HG02840 (cell line): ENCODE results near the gene PXDN.

Experiments
- ATAC-seq: cut with Tn5 transposase; IDR thresholded peaks from one replicate; pipeline ENCODE4 v1.9.1; 2021; ENCODE audit warnings: mild to moderate bottlenecking, moderate library complexity, moderate number of reproducible peaks; ENCODE audit not compliant: unreplicated experiment, low FRiP score

PXDN gene

DNA sequence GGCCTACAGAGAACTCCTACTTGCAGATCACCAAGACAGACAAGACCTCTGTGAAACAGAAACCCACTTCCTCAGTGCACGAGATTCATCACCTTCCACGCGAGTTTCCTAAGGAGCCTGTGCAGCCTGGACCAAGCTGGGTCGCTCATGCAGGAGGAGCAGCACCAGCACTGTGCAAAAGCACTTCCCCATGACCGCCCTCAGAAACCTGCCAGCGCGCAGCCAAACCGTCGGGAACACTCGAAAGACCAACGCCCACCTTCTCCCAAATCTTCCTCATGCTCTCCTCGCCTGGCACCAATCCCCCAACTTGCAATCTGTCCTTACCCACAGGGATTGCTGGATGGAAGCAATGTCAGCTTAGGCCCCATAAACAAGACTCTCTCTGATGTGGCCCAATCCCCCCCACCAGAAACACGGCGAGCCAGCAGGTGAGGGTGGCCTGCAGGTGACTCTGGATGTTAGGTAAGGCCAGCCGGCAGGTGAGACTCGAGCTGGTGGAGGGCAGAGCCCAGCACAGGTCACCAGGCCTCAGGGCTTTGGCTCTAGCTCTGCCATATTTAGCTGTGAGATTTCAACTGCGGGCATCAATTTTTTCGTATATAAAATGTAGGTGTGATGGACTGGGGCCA lies 69.4 kb downstream of the PXDN start:
- no peak for ATAC-seq

DNA sequence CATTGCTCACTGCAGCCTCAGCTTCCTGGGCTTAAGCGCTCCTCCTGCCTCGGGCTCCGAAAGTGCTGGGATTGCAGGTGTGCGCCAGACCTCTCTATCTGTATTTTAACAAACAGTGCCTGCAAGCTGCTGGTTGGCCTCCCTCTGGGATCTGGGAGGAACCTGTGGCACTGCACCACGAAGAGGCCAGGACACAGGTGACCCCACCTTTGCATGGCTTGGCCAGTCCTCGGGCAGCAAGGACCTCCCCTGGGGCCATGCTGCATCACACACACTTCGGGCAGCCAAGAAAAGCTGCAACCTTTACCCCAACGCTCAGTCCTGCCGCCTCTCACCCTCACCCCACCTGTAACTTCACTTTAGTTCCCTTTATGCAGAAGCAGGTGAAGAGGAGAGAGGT lies 70.0 kb downstream of the PXDN start:
- ATAC-seq, result no peak

- ATAC-seq, result no peak
Observed at GRCh38 chr2:1673160-1673944, 71.0 kb downstream of the PXDN start.

GRCh38 chr2:1672738-1673137 lies 71.6 kb downstream of the PXDN start:
- ATAC-seq, result no peak

- no peak for ATAC-seq
Observed at GRCh38 chr2:1671916-1672315, 72.4 kb downstream of the PXDN start.

DNA sequence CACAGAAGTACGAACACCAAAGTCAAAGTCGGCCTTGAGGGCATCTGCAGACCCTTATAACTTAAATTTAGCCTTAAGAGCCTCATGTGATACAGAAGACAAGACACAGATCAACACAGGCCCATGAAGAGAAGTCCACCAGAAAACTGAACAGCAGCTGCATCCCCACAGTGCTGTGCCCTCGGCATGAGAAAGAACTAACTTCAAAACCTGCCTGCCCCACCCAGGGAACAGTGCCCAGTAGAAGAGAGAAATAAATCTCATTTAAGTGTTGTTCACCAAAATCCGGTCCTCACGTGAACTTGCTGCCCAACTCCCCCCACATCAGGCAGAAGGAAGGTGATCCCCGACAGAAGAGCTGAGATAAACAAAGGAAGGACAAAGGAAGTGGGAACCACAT lies 73.7 kb downstream of the PXDN start:
- no peak for ATAC-seq

DNA sequence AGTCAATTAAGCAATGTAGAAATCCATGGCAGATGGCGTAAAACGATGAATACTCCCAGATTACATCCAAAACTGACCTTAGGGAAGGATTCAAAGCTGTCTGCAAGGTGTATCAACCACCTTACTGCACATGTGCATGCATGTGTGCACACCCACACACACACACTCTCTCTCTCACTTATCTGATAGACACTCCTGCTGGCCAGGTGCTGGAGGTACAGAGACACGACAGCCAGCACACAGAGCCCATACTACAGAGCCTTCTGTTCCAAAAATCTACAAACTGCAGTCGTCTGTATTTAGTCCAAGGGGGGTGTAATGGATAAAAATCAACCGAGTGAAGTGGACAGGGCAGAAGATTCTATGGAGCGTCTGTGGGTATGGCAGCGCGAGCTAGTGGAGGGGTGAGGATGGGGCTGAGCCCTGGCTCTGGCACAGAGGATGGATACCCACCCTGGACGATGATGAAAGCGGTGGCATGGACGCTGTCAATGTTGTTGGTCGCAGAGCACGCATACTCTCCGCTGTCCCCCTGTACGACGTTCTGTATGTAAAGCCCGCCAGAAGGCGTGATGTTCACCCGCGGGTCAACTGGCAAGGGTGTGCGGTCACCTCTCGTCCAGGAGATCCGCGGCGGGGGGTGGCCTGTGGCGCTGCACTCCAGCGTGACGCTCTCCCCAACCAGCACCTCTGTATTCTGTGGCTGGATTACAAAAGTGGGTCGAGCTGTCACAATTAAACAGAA lies 78.4 kb downstream of the PXDN start:
- ATAC-seq, result no peak

DNA sequence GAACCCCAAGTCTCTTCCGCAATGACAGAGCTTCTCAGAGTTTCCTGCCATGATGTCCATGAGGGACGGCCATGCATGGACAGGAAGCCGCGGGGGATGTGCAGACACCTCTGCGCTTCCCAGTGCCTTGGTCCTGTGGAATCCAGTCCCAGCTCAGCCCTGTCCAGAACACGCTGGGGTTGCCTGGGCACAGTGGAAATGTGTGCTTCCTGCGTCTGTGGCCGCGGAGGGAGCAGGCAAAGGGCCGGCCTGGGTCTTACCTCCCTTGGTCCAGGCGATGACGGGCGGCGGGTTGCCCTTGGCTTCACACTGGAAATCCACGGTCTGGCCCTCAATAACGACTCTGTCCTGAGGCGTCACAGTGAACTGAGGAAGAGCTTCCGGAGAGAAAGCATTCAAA lies 79.6 kb downstream of the PXDN start:
- ATAC-seq, result no peak

DNA sequence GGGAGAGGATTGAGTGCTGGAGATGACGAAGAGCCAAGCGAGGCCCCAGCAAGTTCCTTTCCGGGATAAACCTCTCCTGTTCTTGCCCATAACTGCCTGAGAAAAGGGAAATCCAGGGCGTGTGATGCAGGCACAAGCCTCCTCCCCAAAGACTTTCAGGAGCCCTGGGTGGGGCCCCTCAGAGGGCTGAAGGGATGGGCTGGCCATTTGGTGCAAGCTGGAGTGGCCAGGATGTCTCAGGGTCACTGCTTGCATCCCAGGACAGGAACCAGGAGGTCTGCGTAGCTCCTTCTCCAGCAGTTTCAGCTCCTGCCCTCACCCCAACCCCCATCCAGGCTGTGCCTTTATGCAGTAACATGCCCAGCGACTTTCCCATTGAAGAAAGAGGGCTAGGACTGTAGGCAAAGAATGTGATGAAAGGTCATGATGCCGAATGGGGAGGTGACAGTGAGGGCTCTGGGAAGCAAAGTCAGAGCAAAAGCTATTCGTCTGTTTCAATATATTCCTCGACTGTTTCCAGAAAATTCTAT lies 80.2 kb downstream of the PXDN start:
- no peak for ATAC-seq

DNA sequence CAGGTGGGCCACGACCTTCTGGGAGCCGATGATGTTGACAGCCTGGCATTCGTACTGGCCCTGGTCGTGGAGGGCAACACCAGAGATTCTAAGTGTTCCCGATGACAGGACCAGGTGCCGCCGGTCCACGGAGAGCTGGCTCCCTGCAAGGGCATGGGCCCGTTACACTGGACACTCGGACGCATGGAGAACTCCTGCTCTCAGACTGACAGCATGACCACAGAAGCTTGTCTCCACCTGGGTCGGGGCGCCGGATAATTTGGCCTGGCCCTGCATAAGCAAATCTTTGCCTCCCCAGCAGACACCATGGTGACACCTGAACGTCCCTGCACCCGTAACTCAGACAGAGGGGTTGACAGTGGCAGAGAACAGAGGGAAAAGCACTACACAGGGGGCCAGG lies 80.7 kb downstream of the PXDN start:
- ATAC-seq, result no peak

DNA sequence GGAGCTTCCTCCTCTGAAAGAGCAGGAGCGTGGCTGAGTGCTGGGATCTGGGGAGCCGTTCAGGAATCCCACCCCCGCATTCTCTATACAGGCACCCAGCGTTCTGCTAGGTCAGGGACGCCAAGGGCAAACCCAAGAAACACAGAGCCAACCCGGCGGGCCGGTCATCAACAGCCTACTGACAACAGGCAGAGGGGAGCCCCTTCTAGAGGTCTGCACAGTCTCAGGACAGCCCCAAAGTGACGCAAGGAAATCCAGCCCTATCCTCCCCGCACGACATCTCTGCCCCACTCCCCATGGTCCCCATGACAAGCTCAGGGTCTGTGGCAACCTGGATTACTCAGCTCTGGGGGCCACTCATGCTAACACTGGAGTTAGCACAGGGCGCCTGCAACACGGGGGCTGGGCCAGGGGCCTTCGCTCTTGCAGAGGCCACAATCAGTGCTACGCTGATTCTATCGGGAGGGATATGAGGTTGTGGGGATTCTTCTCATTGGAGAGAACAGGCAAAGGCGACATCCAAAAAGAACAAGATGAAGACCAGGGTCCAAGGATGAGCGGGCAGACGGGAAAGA lies 81.6 kb downstream of the PXDN start:
- ATAC-seq, result no peak

- ATAC-seq, result no peak
Observed at GRCh38 chr2:1661891-1662605, 82.3 kb downstream of the PXDN start.

DNA sequence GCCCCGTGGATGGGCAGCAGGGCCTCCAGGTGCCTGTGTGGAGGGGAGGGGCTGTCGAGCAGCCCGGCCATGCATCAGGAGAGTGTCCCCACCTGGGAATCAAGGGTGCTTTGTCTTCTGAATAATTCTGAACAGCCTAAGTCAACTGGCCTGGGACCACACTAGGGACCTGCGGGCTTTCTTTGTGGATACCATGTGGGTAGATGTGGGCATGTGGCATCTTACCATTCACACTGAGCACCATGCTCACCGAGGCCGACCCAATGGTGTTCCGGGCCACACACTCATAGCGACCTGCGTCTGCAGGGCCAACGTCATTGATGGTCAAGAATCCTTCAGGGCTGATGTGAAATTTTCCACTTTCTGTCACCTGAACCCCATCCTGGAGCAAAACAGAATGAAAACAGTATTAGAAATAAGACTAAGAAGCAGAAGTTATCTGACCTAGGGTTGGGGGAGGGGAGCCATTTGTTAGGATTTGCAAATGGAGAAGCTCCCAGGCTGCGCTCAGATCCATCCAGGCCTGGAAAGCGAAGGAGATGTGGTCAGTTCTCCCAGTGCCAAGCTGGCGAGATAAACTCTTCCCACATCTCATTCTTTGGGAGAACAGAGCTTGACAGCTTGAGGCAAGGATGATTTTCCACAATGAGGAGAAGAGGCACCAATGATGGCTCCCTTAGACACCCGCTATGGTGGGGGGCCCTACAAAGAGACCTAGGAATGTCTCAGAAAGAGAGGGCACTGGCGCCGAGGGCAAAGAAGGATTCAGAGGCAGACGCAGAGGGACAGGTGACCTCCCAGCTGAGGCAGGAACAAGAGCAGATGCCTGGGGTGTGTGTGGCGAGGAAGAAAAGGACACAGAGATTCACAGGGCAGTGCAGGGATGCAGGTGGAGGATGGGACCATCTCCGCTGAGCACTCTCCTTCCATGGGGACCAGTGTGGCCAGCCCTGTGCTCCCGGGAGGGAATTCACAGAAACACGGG lies 83.4 kb downstream of the PXDN start:
- no peak for ATAC-seq

- ATAC-seq, result no peak
Observed at GRCh38 chr2:1659951-1660565, 84.3 kb downstream of the PXDN start.

GRCh38 chr2:1658394-1659151 lies 85.7 kb downstream of the PXDN start:
- ATAC-seq, result no peak

DNA sequence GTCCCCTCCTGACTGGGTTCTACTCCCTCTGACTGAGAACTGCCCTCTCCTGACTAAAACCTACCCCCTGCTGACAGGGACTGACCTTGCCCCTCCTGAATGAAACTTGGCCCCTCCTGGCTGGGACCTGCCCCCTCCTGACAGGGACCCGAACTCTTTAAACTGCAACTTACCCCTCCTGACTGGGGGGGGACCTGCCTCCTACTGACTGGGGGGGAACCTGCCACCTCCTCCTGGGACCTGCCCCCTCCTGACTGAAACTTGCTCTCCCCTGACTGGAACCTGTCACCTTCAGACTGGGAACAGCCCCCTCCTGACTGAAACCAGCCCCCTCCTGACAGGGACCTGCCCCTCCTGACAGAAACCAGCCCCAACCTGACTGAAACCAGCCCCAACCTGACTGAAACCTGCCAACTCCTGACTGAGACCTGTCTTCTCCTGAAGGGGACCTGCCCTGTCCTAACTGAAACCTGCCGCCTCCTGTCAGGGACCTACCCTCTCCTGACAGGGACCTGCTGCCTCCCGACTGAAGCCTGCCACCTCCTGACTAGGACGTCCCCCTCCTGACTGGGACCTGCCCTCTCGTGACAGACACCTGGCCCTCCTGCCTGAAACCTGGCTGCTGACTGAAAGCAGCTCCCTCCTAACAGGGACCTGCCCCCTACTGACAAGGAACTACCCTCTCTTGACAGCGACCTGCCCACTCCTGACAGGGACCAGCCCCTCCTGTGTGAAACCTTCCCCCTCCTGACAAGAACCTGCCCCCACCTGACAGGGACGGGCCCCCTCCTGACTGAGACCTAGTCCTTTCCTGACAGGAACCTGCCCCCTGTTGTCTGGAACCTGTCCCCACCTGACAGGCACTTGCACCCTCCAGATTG lies 87.1 kb downstream of the PXDN start:
- ATAC-seq, result no peak

GRCh38 chr2:1656326-1656960 lies 87.9 kb downstream of the PXDN start:
- no peak for ATAC-seq
